ENCODE measurements around the gene SLC1A2.

Gene SLC1A2

DNA sequence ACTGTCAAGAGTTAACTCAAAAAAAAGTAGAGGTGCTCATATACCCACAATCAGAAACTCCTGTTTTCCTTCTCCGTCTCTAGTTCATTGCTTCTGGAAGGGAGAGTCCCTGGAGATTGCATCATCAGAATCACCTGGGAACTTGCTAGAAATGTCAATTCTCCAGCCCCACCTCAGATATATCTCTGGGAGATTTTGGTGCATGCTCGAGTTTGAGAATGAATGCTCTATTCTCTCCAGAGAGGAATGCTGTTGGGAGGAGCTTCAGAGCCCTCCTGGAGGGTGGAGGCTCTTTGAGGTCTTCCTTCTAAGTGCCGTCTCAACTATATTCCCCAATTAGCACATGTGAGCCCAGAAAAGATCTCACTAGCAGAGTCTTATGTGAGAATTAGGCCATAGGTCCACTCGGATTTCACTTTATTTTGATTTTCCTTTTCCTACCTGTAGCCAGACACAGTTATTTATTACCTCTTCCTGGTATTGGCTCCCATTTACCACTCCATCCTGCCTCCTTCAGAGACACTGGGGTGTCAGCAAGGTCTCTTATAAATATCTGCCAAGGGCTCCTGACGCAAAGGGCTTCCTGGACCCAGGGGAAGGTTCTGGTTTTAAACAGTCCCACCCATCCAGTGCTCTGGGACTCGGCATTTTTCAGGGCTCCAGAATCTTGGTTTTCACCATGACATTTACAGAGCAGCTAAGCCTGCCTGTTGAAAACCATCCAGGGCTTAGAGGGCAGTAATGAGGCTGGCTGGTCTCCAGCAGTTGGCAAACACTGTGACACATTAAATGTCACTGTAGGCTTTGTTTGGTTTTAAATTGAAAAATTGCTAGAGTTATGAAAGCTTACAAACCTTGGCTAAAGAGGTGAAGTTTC, 144.2 kb downstream of the SLC1A2 start:
- H3K27ac ChIP-seq (ENCODE audit: low read depth, low read length): no peak overlapping the region
- H3K9me3 ChIP-seq (ENCODE audit: low read length): no peaks in the 10 kb centered on the region
- peaks cover 23% of the 10 kb centered on the region for H3K4me1 ChIP-seq (ENCODE audit: insufficient read depth, low read length)
- H3K36me3 ChIP-seq (ENCODE audit: insufficient read depth, low read length): no peaks in the 10 kb centered on the region
- H3K27me3 ChIP-seq (ENCODE audit: control insufficient read depth in 1 of 2, insufficient read depth in 2 of 2, low read length in 2 of 2): no peaks in the 10 kb centered on the region
- no peak overlapping the region for H3K4me3 ChIP-seq (ENCODE audit: low read depth in 1 of 2, low read length in 2 of 2)
- H3K9ac ChIP-seq (ENCODE audit: low read length): no peak overlapping the region

DNA sequence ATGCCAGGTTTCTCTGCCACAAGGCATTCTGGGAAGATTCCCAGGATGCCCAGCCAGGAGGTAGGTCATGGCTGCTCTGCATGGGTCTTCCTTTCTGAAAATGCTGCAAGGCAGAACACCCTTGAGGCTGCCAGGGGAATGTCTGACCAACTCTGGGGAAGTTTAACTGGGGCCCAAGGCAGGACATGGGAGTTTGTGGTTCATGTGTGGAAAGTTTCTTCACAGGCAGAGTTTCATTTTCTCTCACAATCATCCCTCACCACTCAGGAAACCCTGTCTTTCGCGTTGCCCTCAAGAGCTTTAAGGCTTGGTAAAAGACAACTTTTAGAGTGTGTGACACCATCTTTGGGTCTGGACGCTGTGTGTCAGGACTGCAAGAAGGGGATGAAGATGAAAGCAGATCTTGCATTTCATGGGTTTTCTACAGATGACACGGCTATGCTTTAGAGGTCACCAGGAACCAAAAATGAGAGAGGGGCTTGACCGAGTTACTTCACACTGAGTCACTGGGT, 146.9 kb downstream of the SLC1A2 start:
- H3K27ac ChIP-seq (ENCODE audit: low read depth, low read length): no peak overlapping the region

DNA sequence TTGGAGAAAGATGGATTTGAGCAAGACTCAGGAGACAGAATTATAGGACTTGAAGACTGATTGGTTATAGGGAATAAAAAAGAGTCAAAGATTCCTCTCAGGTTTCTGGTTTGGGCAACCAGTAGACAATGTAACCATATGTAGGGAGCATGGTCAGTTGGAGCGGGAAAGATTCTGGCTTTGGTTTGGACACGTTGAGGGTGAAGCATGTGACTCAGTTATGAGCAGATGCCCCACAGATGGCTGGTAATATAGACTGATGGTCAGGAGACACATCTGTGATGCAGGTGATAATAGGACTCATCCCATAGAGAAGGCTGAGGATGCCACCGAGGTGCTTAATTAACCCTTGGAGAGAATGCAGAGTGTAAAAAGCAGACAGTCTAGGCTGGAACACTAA, 148.3 kb downstream of the SLC1A2 start:
- no peaks in the 10 kb centered on the region for H3K36me3 ChIP-seq (ENCODE audit: insufficient read depth, low read length)
- H3K9me3 ChIP-seq (ENCODE audit: low read length): no peaks in the 10 kb centered on the region
- H3K4me1 ChIP-seq (ENCODE audit: insufficient read depth, low read length): peaks cover 17% of the 10 kb centered on the region
- no peaks in the 10 kb centered on the region for H3K27me3 ChIP-seq (ENCODE audit: control insufficient read depth in 1 of 2, insufficient read depth in 2 of 2, low read length in 2 of 2)
- no peak overlapping the region for H3K27ac ChIP-seq (ENCODE audit: low read depth, low read length)
- H3K4me3 ChIP-seq (ENCODE audit: low read depth in 1 of 2, low read length in 2 of 2): no peak overlapping the region
- no peak overlapping the region for H3K9ac ChIP-seq (ENCODE audit: low read length)

More for the DNA sequence above, 146.9 kb downstream of the SLC1A2 start:
- Histone ChIP-seq H3K4me3 (ENCODE audit: low read depth in 1 of 2, low read length in 2 of 2) (no peak overlapping the region), H3K4me1 (ENCODE audit: insufficient read depth, low read length) (peaks cover 23% of the 10 kb centered on the region), H3K9ac (ENCODE audit: low read length) (no peak overlapping the region), H3K36me3 (ENCODE audit: insufficient read depth, low read length) (no peaks in the 10 kb centered on the region), H3K9me3 (ENCODE audit: low read length) (no peaks in the 10 kb centered on the region), H3K27me3 (ENCODE audit: control insufficient read depth in 1 of 2, insufficient read depth in 2 of 2, low read length in 2 of 2) (no peaks in the 10 kb centered on the region)

DNA sequence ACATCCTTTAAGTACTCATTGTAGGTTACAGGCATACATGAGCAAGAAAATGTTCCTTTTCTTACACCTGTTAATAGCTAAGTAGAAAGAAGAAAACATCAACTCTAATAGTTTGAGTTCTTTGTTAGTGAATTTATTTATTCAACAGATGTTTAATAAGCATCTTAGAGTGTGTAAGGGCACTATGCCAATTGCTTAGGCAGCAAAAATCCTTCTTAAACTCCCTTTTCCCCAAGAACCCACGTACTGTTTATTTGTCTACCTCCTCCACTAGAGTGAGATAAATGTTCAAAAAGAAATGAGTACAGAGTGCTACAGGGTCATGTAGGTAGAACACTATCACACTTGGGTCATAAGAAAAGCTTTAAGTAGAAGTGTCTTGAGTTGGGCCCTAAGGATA, 149.0 kb downstream of the SLC1A2 start:
- Histone ChIP-seq H3K36me3 (ENCODE audit: insufficient read depth, low read length) (no peaks in the 10 kb centered on the region), H3K27me3 (ENCODE audit: control insufficient read depth in 1 of 2, insufficient read depth in 2 of 2, low read length in 2 of 2) (no peaks in the 10 kb centered on the region), H3K4me3 (ENCODE audit: low read depth in 1 of 2, low read length in 2 of 2) (no peak overlapping the region), H3K4me1 (ENCODE audit: insufficient read depth, low read length) (peaks cover 10% of the 10 kb centered on the region), H3K27ac (ENCODE audit: low read depth, low read length) (no peak overlapping the region), H3K9me3 (ENCODE audit: low read length) (no peaks in the 10 kb centered on the region), H3K9ac (ENCODE audit: low read length) (no peak overlapping the region)

DNA sequence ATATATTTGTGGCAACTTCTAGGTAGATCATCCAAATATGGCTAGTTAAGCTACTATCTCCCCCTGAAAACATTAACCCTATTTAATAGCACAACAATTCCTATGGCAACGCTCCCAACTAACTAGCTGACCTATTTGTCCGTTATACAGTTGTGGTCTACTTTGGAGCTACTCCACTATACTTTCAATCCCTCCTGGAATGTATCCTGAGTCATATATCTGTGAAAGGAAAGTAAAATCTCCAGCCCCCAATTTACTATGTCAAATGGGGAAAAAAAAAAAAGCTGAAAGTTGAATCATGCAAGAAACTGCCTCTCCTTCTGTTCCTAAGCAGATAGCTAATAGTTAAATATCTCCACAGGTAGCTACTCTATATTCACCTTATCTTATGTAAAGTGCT, 151.9 kb downstream of the SLC1A2 start:
- Histone ChIP-seq H3K4me1 (ENCODE audit: insufficient read depth, low read length) (no peaks in the 10 kb centered on the region), H3K9ac (ENCODE audit: low read length) (no peak overlapping the region), H3K27ac (ENCODE audit: low read depth, low read length) (no peak overlapping the region), H3K36me3 (ENCODE audit: insufficient read depth, low read length) (no peaks in the 10 kb centered on the region), H3K27me3 (ENCODE audit: control insufficient read depth in 1 of 2, insufficient read depth in 2 of 2, low read length in 2 of 2) (no peaks in the 10 kb centered on the region), H3K9me3 (ENCODE audit: low read length) (no peaks in the 10 kb centered on the region), H3K4me3 (ENCODE audit: low read depth in 1 of 2, low read length in 2 of 2) (no peak overlapping the region)

DNA sequence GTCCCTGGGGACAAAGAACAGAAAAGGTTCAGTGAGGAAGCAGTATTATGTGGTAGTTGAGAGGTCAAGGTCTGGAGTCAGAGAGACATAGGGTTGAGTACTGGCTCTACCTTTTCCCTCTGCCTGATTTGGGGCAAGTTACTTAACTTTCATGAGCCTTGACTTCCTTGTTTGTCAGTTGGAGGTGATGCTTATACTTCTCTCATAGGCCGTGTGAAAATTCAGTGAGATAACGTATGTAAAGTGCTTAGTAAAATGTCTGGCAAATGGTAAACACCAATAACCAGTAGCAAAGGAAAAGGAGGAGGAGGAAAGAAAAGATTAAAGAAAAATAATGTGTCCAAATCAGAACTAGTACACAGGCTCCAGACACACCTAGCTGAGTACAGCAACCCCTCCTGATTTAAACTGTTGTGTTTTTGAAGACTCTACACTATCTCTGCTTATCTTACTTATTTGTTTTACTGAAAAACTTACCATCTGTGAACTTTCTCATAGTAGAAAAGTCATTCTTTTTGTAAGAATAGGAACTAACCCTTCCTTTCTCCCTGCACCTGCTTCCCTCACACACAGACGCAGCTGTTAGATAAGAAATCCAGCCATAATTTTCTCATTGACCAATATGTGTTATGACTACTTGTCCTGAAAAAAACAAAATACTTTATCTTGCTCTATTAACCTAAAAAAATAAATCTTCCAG, 153.5 kb downstream of the SLC1A2 start:
- H3K4me3 ChIP-seq (ENCODE audit: low read depth in 1 of 2, low read length in 2 of 2): no peak overlapping the region
- peaks cover 1% of the 10 kb centered on the region for H3K4me1 ChIP-seq (ENCODE audit: insufficient read depth, low read length)
- no peaks in the 10 kb centered on the region for H3K27me3 ChIP-seq (ENCODE audit: control insufficient read depth in 1 of 2, insufficient read depth in 2 of 2, low read length in 2 of 2)
- no peaks in the 10 kb centered on the region for H3K9me3 ChIP-seq (ENCODE audit: low read length)
- H3K27ac ChIP-seq (ENCODE audit: low read depth, low read length): no peak overlapping the region
- H3K9ac ChIP-seq (ENCODE audit: low read length): no peak overlapping the region
- no peaks in the 10 kb centered on the region for H3K36me3 ChIP-seq (ENCODE audit: insufficient read depth, low read length)

DNA sequence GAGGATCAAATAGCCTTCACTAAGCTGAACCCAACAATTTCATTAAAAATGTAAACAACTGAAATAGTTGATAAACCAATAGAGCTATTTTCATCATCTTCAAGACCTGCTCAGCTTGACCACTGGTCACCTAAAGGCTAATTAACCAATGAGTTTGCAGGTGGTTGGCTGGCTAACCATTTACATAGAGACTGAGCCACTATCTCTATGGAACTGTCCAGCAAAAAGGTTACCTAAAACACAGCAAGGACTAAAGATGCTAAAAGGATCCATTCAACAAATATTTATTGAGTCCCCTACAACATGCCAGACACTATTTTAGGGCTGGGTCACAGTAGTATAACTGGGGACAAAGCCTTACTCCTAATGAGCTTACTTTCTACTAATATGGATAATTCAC, 156.6 kb downstream of the SLC1A2 start:
- no peak overlapping the region for H3K27ac ChIP-seq (ENCODE audit: low read depth, low read length)

DNA sequence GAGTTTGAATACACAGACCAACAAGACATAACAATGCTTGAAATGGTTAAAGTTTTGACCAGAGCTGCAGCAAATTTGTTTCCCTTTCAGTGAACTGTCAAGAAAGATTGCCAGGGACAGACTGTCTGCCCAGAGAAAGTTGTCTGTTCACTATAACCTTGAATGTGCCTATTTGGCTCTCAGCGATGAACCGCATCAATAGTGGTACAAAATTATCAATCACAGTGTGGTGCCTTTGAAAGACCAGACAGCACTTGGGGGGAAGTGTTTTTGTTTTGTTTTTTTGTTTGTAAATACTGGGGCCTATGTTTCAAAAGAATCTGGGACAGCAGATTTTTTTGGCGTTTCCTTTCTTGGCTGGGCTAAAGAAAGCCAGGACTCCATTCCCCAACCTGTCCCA, 157.3 kb downstream of the SLC1A2 start:
- H3K4me1 ChIP-seq (ENCODE audit: insufficient read depth, low read length): peaks cover 15% of the 10 kb centered on the region
- H3K27me3 ChIP-seq (ENCODE audit: control insufficient read depth in 1 of 2, insufficient read depth in 2 of 2, low read length in 2 of 2): no peaks in the 10 kb centered on the region
- H3K4me3 ChIP-seq (ENCODE audit: low read depth in 1 of 2, low read length in 2 of 2): no peak overlapping the region
- H3K9me3 ChIP-seq (ENCODE audit: low read length): no peaks in the 10 kb centered on the region
- H3K9ac ChIP-seq (ENCODE audit: low read length): no peak overlapping the region
- H3K27ac ChIP-seq (ENCODE audit: low read depth, low read length): no peak overlapping the region
- H3K36me3 ChIP-seq (ENCODE audit: insufficient read depth, low read length): no peaks in the 10 kb centered on the region

More for the DNA sequence above, 156.6 kb downstream of the SLC1A2 start:
- Histone ChIP-seq H3K9ac (ENCODE audit: low read length) (no peak overlapping the region), H3K9me3 (ENCODE audit: low read length) (no peaks in the 10 kb centered on the region), H3K4me1 (ENCODE audit: insufficient read depth, low read length) (peaks cover 15% of the 10 kb centered on the region), H3K4me3 (ENCODE audit: low read depth in 1 of 2, low read length in 2 of 2) (no peak overlapping the region), H3K36me3 (ENCODE audit: insufficient read depth, low read length) (no peaks in the 10 kb centered on the region), H3K27me3 (ENCODE audit: control insufficient read depth in 1 of 2, insufficient read depth in 2 of 2, low read length in 2 of 2) (no peaks in the 10 kb centered on the region)

DNA sequence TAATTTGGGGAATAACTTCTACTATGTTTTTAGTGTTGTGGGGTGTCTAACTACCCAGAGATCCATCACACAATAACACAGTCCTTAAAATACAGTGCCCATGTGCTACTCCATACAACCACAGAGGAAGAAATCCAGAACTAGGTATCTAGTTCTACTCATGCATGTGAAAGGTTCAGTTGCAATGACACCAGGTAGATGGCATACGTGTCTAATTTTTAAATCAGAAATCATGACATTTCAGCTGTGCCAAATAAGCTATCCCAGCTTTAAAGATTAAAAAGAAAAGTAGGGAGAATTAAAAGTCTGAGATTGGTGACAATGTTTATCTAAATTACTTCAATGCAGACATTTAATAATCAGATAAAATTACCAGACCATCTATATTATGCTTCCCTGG, 158.2 kb downstream of the SLC1A2 start:
- H3K4me1 ChIP-seq (ENCODE audit: insufficient read depth, low read length): peaks cover 15% of the 10 kb centered on the region
- no peak overlapping the region for H3K9ac ChIP-seq (ENCODE audit: low read length)
- no peaks in the 10 kb centered on the region for H3K27me3 ChIP-seq (ENCODE audit: control insufficient read depth in 1 of 2, insufficient read depth in 2 of 2, low read length in 2 of 2)
- H3K4me3 ChIP-seq (ENCODE audit: low read depth in 1 of 2, low read length in 2 of 2): no peak overlapping the region
- H3K27ac ChIP-seq (ENCODE audit: low read depth, low read length): no peak overlapping the region
- H3K9me3 ChIP-seq (ENCODE audit: low read length): no peaks in the 10 kb centered on the region
- H3K36me3 ChIP-seq (ENCODE audit: insufficient read depth, low read length): no peaks in the 10 kb centered on the region

DNA sequence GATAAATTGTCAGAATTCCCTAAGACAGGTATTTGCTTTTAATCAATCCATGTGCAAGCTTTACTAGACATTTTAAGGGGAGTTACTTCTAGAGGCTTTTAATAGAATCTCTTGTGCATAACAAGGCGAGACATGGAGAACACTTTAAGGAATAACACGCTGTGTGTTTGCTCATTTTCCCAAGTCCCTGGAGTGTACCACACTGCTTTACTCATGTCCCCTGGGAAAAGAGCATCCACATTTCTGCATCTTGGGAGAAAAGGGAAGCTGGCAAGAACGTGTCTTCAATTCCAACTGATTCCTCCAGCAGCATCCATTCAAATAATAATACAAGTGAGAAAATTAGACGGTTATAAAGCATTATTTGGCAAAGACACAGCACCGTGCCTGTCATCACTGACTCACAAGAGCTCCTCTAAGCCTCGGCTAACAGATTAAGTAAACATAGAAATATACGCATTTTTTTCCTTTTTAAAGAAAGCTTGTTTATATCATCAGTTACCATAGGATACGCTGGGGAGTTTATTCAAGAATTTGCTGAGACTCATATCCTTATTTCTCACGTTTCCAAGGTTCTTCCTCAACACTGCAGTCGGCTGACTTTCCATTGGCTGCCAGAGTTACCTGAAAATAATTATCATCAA, 158.9 kb downstream of the SLC1A2 start:
- no peaks in the 10 kb centered on the region for H3K36me3 ChIP-seq (ENCODE audit: insufficient read depth, low read length)
- H3K9me3 ChIP-seq (ENCODE audit: low read length): no peaks in the 10 kb centered on the region
- H3K4me1 ChIP-seq (ENCODE audit: insufficient read depth, low read length): peaks cover 18% of the 10 kb centered on the region
- H3K4me3 ChIP-seq (ENCODE audit: low read depth in 1 of 2, low read length in 2 of 2): no peak overlapping the region
- no peaks in the 10 kb centered on the region for H3K27me3 ChIP-seq (ENCODE audit: control insufficient read depth in 1 of 2, insufficient read depth in 2 of 2, low read length in 2 of 2)
- no peak overlapping the region for H3K27ac ChIP-seq (ENCODE audit: low read depth, low read length)
- H3K9ac ChIP-seq (ENCODE audit: low read length): no peak overlapping the region

DNA sequence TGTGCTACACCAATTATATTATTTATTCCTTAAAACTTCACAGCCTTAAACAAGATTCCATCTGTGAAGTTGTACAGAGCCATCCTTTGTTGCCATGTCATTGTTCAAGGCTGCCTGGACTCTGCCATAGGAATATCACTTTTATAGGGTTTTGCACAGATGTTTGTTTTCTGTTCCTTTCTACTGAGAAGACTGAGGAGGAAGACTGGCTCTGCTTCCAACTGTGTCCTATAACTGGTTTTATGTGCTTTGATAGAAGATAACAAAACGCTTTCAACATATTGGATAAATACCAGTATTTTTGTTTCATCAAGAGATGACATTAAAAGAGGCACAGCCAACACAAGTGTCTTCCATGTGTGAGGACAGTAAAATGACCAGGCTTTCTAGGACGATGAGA, 159.8 kb downstream of the SLC1A2 start:
- Histone ChIP-seq H3K27me3 (ENCODE audit: control insufficient read depth in 1 of 2, insufficient read depth in 2 of 2, low read length in 2 of 2) (no peaks in the 10 kb centered on the region), H3K4me3 (ENCODE audit: low read depth in 1 of 2, low read length in 2 of 2) (no peak overlapping the region), H3K36me3 (ENCODE audit: insufficient read depth, low read length) (no peaks in the 10 kb centered on the region), H3K27ac (ENCODE audit: low read depth, low read length) (no peak overlapping the region), H3K9me3 (ENCODE audit: low read length) (no peaks in the 10 kb centered on the region), H3K4me1 (ENCODE audit: insufficient read depth, low read length) (peaks cover 18% of the 10 kb centered on the region), H3K9ac (ENCODE audit: low read length) (no peak overlapping the region)

Data from muscle layer of colon (tissue), 2 donors.